GM21381 (cell line): ENCODE results near the gene PAPPA2.
"Not testable (repeated sequence)": the region's sequence is repeated elsewhere in the genome, so short reads cannot be mapped to it uniquely, and the experiment has no call there.

Experiments used
- ATAC-seq: cut with Tn5 transposase; IDR thresholded peaks from one replicate; pipeline ENCODE4 v1.9.1; 2021; ENCODE audit warnings: mild to moderate bottlenecking, moderate library complexity; ENCODE audit not compliant: unreplicated experiment

PAPPA2 gene

DNA sequence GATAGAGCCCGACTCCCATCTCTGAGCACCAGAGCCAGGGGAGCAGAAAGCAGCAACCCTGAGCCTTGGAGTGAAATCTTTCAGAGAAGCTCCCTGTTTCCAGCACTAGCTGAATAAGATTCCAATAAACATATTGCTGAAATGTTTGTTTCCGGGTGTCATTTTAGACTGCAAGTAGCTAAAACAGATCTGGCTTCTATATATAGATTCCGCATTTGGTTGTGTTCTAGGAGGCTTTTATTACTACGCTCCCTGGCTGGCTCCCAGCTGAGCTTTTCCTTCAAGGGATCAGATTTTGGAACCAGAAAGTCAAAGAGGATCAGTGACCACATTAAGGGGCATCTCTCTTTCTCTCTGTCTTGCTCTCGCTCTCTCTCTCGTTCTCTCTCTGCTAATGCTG is 88.2 kb downstream of the PAPPA2 start:
- no peak for ATAC-seq

DNA sequence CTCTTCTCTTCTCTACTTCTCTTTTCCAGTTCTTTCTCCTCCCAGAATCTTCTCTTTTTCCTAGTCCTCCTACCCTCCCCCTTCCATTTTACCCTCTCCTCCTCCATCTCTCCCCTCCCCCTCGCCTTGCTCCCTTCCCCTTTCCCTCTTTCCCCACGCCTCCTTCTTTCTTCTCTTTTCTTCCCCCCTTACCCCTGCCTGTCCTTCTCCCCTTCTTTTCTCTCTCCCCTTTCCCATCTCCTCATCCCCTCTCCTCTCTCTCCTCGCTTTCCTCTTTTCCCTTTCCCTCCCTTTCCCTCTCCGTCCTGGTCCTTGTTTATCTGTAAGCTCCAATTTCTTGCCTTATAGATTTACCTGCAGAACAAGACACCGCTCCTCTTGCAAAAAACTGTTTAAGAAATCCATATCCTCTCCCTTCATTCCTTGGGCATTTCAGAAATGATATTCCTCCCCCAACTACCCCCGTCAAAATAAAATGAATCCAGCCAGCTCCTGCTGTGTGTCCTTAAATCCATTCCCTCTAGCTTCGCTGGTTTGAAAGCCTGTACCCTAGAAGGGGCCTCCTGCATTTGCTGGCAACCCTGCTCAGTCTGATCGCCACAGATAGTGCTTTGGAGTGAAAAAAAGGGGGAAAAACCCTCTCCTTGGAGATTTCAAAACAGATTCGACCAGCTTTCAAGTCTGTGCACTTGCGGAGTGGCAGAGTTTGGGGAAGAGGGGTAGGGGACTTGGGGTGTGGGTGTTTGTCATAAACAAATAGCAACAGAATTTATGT is 89.4 kb downstream of the PAPPA2 start:
- ATAC-seq, result no peak

DNA sequence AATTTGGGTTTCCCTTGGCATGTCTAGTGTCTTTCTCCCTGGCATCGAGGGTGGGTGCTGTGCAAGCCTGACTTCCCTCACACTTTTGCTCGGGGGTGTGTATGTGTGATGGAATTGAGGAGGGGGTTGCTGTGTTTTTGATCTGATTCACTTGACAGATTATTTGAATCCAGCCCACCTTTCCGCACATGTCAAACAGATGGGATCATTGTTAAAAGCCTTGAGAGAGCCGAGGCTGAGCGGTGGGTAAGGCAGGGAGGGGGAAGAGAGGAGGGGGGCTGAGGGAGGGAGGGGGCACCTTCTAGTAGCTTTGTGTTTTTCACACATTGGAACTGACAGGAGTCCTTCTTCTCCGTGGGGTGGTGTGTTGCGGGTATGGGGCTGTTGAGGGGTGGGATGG is 90.0 kb downstream of the PAPPA2 start:
- no peak for ATAC-seq

DNA sequence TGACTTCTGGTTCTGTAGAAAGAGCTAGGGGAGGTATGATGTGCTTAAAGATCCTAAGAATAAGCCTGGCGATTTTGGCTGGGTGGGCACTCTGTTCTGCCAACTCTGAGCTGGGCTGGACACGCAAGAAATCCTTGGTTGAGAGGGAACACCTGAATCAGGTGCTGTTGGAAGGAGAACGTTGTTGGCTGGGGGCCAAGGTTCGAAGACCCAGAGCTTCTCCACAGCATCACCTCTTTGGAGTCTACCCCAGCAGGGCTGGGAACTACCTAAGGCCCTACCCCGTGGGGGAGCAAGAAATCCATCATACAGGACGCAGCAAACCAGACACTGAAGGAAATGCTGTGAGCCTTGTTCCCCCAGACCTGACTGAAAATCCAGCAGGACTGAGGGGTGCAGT is 93.3 kb downstream of the PAPPA2 start:
- no peak for ATAC-seq

DNA sequence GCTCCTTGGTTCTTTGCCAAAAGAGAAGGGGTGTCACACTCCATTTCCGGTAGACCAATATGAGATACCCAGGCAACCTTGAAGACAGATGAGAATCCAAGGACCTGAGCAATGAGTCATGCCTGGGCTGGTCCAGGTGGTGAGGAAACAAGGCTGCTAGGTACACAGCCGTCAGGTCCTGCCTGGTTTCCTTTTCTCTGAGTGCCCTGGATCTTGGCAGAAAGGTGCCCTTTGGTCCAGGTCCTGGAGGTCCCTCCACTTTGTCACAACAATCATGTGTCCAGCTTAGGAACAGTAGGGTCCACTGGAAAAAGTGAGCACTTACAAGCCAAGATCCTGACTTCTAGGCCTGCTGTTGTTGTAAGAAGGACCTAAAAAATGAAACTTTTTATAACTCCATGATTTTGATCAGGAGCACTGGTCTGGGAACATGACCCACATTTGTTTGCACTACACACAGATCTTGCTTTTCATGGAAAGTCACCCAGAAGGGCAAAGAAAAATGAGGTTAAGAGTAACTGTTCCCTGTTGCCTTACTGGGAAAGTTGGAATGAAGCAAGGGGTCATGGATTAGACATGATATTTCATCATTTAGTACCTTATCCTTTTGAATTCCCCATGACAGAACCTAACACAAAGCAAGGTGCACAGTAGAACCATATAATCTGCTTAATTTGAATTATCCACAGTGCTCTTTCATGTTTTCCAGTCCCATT is 94.7 kb downstream of the PAPPA2 start:
- ATAC-seq, result no peak

DNA sequence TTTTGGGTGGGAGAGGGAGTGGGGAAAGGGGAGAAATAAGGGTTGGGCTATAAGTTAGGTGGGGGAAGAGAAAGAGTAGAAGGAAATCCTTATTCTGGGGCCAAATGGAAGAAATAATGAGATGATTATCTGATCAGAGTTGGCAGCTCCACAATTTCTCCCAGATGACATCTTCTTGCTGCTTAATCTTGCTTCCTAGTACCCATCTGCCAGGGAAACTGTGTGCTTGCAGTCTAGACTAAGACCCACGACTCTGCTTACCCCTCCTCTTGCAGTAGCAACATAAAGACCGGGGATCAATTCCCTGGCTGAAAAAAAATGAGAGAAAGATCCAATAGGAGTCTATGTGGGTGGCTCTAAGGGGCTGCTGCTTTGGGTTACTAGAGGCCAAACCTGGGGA is 95.6 kb downstream of the PAPPA2 start:
- no peak for ATAC-seq

DNA sequence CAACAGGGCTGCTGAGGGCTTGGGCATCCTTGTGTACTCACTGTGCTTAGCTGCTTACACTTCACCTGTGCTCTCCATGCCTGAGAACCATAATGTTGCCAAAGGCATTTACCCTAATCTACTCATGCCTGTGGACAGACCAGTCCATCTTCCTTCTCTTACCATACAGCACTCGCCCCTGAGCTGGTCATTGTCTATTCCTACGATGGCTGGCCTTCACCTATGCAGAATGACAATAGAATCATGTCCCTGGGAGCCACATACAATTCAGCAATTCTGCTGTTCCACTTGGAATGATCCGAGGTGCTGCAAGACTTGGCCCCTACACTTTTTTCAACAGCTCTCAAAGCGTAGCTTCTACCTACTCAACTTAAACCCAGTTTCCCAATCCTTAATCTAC is 96.5 kb downstream of the PAPPA2 start:
- no peak for ATAC-seq

DNA sequence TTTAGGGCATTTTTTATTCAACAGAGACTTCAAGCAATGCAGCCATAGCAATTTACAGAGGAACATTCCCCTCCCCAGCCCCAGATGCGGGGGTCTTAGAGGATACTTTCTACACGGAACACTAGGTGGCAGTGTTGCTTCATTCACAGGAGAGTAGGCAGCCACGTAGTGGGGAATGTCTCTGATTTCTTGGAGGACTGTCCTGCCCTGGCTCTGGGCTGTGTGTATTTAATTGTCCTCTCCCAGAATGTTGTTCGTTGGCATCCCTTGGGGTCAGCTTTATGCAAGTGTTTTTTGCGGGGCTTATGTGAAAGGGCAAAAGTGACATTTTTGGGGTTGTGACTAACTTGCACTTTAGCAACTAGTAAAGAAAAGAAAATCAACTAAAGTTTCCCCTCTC is 96.9 kb downstream of the PAPPA2 start:
- ATAC-seq, result peak; percentile 82

DNA sequence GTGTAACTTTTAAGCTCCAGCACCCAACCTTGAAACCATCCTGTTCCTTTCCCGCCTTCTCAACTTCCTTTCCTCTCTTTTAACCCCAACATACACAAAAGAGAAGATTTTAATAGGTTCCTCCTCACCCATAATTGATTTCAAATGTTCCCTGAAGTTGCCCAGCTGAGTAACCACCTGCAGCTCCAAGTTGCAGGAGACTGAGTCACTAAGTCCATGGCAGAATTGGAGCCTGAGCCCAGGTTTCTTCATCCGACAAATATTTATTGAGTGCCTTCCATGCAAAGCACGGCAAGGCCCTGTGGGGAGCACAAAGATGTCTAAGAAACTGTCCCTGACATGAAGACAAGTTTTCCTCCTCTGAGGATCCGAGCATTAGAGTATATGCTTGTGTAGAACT is 97.7 kb downstream of the PAPPA2 start:
- ATAC-seq, result no peak

DNA sequence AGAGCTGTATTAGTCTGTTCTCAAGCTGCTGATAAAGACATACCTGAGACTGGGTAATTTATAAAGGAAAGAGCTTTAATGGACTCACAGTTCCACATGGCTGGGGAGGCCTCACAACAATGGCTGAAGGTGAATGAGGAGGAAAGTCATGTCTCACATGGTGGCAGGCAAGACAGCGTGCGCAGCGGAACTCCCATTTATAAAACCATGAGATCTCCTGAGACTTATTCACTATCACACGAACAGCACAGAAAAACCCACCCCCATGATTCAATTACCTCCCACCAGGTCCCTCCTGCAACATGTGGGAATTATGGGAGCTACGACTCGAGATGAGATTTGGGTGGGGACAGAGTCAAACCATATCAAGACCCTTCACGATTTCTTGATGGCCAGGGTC is 98.8 kb downstream of the PAPPA2 start:
- ATAC-seq, result not testable (repeated sequence)

DNA sequence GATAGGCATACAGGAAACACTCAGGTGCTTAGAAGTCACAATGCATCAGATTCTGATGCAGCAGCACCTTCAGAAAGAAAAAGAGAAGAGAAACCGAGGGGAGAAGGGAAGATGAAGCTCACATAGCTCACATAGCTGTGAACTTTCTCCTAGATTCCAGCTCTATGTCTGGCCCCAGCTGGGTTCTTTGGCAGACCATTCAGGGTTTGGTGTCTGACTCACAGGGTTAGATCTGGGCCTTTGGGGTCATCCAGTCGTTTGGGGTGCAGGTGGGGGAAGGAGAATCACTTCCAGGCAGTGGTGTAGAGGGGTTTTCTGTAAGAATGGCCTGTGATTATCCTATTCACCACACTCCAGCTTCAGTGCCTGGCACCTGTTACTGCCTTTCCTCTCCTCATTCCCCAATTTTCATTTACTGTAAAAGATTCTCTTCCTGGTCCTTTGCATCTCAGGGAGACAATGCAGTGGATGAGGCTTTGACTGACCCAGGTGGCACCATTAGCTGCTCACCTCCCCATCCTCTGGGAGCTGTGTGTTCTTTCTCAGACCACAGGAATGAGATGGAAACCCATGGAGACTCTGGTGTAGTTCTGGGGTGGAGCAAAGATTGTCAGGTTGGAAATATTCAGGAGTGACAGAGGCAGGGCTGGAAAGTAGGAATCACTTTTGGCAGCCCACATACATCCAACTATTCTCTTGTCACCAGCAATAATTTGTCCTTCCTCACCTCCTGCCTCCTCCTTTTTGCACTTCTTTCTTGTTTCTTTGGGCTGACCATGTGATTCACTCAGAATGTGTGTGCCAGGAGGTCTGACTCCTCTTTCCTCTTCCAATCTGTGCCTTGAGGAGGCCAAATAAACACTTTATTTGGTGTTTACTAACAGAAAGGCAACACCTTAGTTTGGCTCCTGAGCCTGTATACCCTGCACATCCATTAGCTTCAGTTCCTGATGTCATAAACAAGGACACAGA is 103.3 kb downstream of the PAPPA2 start:
- no peak for ATAC-seq

DNA sequence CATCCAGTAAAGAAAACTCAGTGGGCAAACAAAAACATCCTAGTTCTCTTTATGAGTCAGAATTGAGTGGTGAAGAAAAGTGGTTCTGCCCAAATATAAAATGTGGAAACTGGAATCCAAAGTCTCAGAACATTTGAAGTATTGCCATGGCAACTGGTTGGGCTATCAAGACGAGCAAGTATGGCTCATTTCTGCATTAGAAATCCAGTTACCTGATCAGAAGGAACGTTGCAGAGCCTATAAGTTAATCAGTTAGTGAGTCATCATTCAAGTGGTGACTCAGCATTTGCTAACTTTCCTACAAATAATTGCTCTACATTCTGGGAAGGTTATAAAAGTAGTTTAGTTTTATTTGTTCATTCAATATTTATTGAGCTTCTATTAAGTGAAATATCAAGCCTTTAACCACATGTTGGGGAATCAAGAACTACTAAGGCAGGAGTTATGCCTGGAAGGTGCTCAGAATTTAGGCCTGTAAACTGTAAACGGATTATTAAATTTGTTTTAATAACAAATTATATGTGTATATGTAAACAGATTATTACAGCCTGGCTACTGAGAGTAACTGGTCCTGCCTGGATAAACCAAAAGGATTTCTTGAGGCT is 104.3 kb downstream of the PAPPA2 start:
- ATAC-seq, result no peak

DNA sequence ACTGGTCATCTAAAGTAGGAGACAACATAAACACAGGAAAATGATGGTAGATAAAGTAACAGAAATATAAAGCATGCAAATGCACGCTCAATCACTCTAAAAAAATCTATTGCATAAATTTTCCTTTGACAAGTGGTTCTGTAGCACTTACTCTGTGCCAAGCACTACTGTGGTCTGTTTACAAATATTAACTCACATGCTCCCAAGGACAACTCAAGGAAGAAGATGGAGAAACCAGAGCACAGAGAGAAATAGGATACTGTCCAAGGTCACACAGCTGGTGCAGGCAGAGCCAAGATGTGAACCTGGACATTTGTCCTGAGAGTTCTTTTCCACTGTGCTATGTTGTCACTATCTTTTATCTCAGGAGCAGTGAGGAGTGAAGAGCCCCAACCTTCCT is 105.2 kb downstream of the PAPPA2 start:
- ATAC-seq, result no peak

DNA sequence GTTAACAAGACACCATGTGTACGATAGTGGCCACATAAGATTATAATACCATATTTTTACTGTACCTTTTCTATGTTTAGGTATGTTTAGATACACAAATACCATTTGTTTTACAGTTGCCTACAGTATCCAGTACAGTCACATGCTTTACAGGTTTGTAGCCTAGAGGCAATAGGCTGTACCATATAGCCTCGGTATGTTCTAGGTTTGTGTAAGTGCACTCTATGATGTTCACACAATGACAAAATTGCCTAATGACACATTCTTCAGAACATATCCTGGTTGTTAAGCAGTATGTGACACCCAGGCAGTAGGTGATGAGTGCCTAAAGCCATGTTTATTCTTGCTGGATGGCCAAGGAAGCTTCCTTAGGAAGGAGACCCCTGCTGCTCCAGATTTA is 111.8 kb downstream of the PAPPA2 start:
- no peak for ATAC-seq

DNA sequence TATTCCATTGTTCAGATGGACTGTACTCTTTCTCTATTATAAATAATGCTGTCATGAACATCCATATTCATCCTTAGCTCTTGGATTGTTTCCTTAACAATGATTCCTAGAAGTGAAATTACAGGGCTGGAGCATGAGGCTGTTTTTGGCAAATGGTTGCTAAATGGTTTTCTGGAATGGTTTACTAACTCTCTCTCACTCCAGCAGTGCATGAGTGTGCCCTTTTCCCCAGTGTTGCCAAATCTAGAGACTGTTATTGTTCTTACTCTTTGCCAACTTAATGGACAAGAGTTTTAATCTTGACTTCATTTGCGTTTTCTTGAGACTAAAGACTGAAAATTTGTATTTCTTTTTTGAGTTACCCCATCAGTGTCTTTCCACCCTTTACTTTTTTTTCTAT is 113.0 kb downstream of the PAPPA2 start:
- no peak for ATAC-seq

DNA sequence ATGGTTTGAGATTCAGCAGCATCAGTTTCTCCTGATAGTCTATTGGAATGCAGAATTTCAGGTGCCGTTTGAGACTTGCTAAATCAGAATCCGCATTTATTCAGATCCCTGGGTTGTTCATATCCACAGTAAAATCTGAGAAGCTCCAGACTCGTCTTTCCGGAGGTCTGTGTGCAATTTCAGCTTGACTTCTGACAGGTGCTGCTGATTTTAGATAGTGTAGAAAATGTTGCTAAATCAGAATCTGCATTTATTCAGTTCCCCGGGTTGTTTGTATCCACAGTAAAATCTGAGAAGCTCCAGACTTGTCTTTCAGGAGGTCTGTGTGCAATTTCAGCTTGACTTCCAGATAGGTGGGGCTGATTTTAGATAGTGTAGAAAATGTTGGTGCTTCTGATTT is 113.7 kb downstream of the PAPPA2 start:
- no peak for ATAC-seq

DNA sequence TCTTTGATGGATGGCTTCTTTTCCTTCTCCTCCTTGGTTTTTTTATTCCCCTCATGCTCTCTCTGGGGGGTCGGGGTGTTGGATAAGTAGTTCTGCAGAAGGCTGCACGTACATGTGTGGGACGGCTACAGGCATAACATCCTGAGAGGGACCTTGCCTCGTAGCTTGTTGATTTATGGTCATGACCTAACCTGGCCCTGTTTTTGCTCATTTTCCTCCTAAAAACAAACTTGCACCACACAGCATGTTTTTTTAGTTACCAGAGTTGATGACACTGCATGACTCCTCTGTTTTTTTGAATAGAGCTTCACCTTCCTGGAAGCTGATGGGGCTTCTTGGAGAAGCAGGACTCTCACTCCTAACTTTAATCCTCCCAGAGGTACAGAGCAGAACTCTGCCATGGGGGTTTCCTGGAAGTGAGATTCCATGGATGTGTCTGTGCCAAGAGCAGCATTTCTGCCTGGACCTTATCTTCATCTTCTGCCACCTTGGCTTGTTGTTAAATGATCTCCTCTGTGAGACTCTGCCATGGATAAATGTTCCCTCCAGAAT is 114.7 kb downstream of the PAPPA2 start:
- no peak for ATAC-seq

DNA sequence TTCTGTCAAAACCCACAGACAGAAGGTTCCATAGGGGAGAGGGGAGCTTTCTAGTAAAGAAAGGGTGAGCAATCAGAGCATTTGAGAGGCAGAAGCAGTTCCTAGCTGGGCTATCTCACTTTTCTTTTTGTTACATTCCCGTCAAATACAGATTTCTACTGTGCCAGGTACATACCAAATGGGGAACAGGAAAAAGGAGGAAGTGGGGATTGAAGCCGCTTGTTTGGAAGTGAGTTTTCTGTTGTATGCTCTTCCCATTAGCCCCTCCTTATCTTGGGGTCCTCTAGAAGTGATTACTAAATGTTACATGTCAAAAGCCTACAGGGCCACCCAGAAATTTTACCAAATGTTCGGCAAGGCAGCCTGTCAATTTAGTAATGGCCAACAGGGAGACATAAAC is 116.1 kb downstream of the PAPPA2 start:
- no peak for ATAC-seq

DNA sequence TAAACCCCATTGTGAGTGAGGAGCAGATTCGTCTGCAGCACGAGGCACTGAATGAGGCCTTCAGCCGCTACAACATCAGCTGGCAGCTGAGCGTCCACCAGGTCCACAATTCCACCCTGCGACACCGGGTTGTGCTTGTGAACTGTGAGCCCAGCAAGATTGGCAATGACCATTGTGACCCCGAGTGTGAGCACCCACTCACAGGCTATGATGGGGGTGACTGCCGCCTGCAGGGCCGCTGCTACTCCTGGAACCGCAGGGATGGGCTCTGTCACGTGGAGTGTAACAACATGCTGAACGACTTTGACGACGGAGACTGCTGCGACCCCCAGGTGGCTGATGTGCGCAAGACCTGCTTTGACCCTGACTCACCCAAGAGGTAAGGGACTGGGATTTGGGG is 132.2 kb downstream of the PAPPA2 start:
- ATAC-seq, result no peak

DNA sequence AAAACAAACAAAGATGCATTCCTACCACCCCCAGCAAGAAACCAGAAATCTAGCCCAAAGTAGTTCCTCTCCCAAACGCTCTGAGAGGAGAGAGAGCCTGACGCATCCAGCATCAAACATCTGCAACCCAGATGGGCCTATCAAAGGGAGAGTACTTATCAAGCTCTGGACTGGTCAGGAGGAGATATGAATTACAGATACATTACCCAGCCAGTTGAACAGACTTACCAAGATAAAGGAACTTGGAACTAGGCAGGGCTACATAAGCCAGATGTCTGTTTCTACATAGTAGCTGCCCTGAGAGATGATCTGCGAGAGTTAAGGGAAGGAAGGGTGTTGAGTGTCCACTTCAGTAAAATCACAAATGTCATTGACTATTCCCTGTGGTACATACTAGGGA is 138.4 kb downstream of the PAPPA2 start:
- ATAC-seq, result no peak
